H9 (cell line): ENCODE data around the gene SELENOV. TPM values are rescaled to one million over a fixed set of nuclear protein-coding genes. Genes with fewer than 3 reads are reported as not detected.
A peak's percentile ranks its signal among the peaks of the same experiment; 100 is the strongest.

Experiments used
- DNase-seq: peaks from one replicate; pipeline ENCODE4 v3.0.0-alpha.2; 2017
- H2AFZ ChIP-seq: one replicate; pipeline ENCODE4 v1.6.1; 2013; ENCODE audit warnings: mild to moderate bottlenecking, low read length, control low read depth, moderate library complexity
- H2AK5ac ChIP-seq: 2 replicates; pipeline ENCODE4 v1.6.1; 2013; ENCODE audit warnings: low read length, control low read depth, mixed read lengths; ENCODE audit not compliant: insufficient read length
- H2BK120ac ChIP-seq: one replicate; pipeline ENCODE4 v1.6.1; 2013; ENCODE audit warnings: low read depth, mild to moderate bottlenecking, low read length, control low read depth, inconsistent platforms; ENCODE audit not compliant: poor library complexity, severe bottlenecking
- H2BK12ac ChIP-seq: 2 replicates; pipeline ENCODE4 v1.6.1; 2013; ENCODE audit warnings: low read length, control low read depth, mixed read lengths, low read depth; ENCODE audit not compliant: insufficient read length
- H2BK15ac ChIP-seq: 2 replicates; pipeline ENCODE4 v1.6.1; 2013; ENCODE audit warnings: low read depth, low read length, control low read depth
- H2BK20ac ChIP-seq: one replicate; pipeline ENCODE4 v1.6.1; 2013; ENCODE audit warnings: low read depth, mild to moderate bottlenecking, low read length, control low read depth, inconsistent platforms; ENCODE audit not compliant: poor library complexity, severe bottlenecking
- H2BK5ac ChIP-seq: 2 replicates; pipeline ENCODE4 v1.6.1; 2013; ENCODE audit warnings: low read length, control low read depth, mixed read lengths; ENCODE audit not compliant: insufficient read length
- H3K14ac ChIP-seq: 2 replicates; pipeline ENCODE4 v1.6.1; 2013; ENCODE audit warnings: low read length, control low read depth; ENCODE audit not compliant: insufficient read depth
- H3K18ac ChIP-seq: 2 replicates; pipeline ENCODE4 v1.6.1; 2013; ENCODE audit warnings: low read depth, mild to moderate bottlenecking, mixed read lengths, low read length, control low read depth; ENCODE audit not compliant: insufficient read length
- H3K23ac ChIP-seq: 2 replicates; pipeline ENCODE4 v1.6.1; 2013; ENCODE audit warnings: low read length, control low read depth, mixed read lengths, low read depth; ENCODE audit not compliant: insufficient read length
- H3K23me2 ChIP-seq: 2 replicates; pipeline ENCODE4 v1.6.1; 2013; ENCODE audit warnings: low read depth, mild to moderate bottlenecking, mixed read lengths, low read length, control low read depth; ENCODE audit not compliant: insufficient read length, poor library complexity, severe bottlenecking
- H3K27ac ChIP-seq: 2 replicates; pipeline ENCODE4 v1.5.1; 2013; ENCODE audit warnings: low read length, control low read depth, mixed read lengths, low read depth; ENCODE audit not compliant: insufficient read length
- H3K27me3 ChIP-seq: 2 replicates; pipeline ENCODE4 v1.6.1; 2013; ENCODE audit warnings: low read length, control low read depth, inconsistent platforms; ENCODE audit not compliant: insufficient read depth
- H3K4ac ChIP-seq: 2 replicates; pipeline ENCODE4 v1.6.1; 2013; ENCODE audit warnings: low read depth, mild to moderate bottlenecking, control low read depth, inconsistent platforms, low read length, moderate library complexity
- H3K4me1 ChIP-seq: 2 replicates; pipeline ENCODE4 v1.6.1; 2013; ENCODE audit warnings: low read length, control low read depth, inconsistent platforms; ENCODE audit not compliant: insufficient read depth
- H3K4me2 ChIP-seq: 2 replicates; pipeline ENCODE4 v1.6.1; 2013; ENCODE audit warnings: low read length, control low read depth, mixed read lengths; ENCODE audit not compliant: insufficient read length, insufficient read depth
- H3K56ac ChIP-seq: 2 replicates; pipeline ENCODE4 v1.6.1; 2013; ENCODE audit warnings: low read depth, mild to moderate bottlenecking, mixed read lengths, low read length, control low read depth; ENCODE audit not compliant: insufficient read length
- H3K79me1 ChIP-seq: 2 replicates; pipeline ENCODE4 v1.6.1; 2013; ENCODE audit warnings: low read depth, mild to moderate bottlenecking, moderate library complexity, low read length, control low read depth, inconsistent platforms; ENCODE audit not compliant: insufficient read depth, poor library complexity, severe bottlenecking
- H3K79me2 ChIP-seq: 2 replicates; pipeline ENCODE4 v1.6.1; 2013; ENCODE audit warnings: low read length, control low read depth, inconsistent platforms; ENCODE audit not compliant: insufficient read depth
- H3K9ac ChIP-seq: 2 replicates; pipeline ENCODE4 v1.6.1; 2013; ENCODE audit warnings: low read length, control low read depth, mixed read lengths; ENCODE audit not compliant: insufficient read length; ENCODE audit errors: extremely low read depth
- H3K9me3 ChIP-seq: one replicate; pipeline ENCODE4 v1.6.1; 2013; ENCODE audit warnings: low read depth, low read length, inconsistent platforms; ENCODE audit not compliant: control insufficient read depth
- H3T11ph ChIP-seq: one replicate; pipeline ENCODE4 v1.6.1; 2013; ENCODE audit warnings: mild to moderate bottlenecking, low read length, control low read depth, inconsistent platforms
- H4K20me1 ChIP-seq: one replicate; pipeline ENCODE4 v1.6.1; 2013; ENCODE audit not compliant: control insufficient read depth, insufficient read length, insufficient read depth
- H4K5ac ChIP-seq: 2 replicates; pipeline ENCODE4 v1.6.1; 2013; ENCODE audit warnings: low read depth, mild to moderate bottlenecking, mixed read lengths, low read length, control low read depth; ENCODE audit not compliant: insufficient read length
- H4K8ac ChIP-seq: replicated peaks from 2 replicates; pipeline ENCODE4 v1.6.1; 2013; ENCODE audit warnings: low read length, control low read depth, mixed read lengths, low read depth; ENCODE audit not compliant: insufficient read length
- H4K91ac ChIP-seq: 2 replicates; pipeline ENCODE4 v1.6.1; 2013; ENCODE audit warnings: low read depth, mild to moderate bottlenecking, moderate library complexity, mixed read lengths, low read length, control low read depth; ENCODE audit not compliant: insufficient read length
- H3K27ac Mint-ChIP-seq, 3 experiments: 2 replicates in 2 of 3; 3 replicates in 1 of 3; pipeline ENCODE4 v1.8.0; 2020 to 2021; ENCODE audit warnings: mixed read lengths in 3 of 3, mild to moderate bottlenecking in 1 of 3, moderate library complexity in 1 of 3
- H3K27me3 Mint-ChIP-seq: 2 replicates; pipeline ENCODE4 v1.8.0; 2021; ENCODE audit warnings: low read depth, mild to moderate bottlenecking, moderate library complexity, mixed read lengths
- H3K36me3 Mint-ChIP-seq, 3 experiments: 2 replicates in 2 of 3; 3 replicates in 1 of 3; pipeline ENCODE4 v1.8.0; 2020 to 2021; ENCODE audit warnings: low read depth in 3 of 3, mixed read lengths in 3 of 3; ENCODE audit not compliant: insufficient read depth in 1 of 3
- H3K4me1 Mint-ChIP-seq, 2 experiments: 2 replicates each; pipeline ENCODE4 v1.8.0; 2020; ENCODE audit warnings: mixed read lengths in 2 of 2
- H3K4me3 Mint-ChIP-seq, 2 experiments: 2 replicates in 1 of 2; 3 replicates in 1 of 2; pipeline ENCODE4 v1.8.0; 2020 to 2021; ENCODE audit warnings: mild to moderate bottlenecking in 2 of 2, mixed read lengths in 2 of 2, moderate library complexity in 1 of 2
- H3K9me3 Mint-ChIP-seq, 2 experiments: 2 replicates in 1 of 2; 3 replicates in 1 of 2; pipeline ENCODE4 v1.8.0; 2020; ENCODE audit warnings: mild to moderate bottlenecking in 2 of 2, mixed read lengths in 2 of 2, moderate library complexity in 1 of 2
- WGBS: extraction: QIAGEN DNeasy Blood & Tissue Kit; methylation state at CpG from one replicate; pipeline ENCODE4 v1.1.7; 2013; ENCODE audit warnings: missing lambda C conversion rate, low lambda C conversion rate, mixed read lengths; ENCODE audit not compliant: insufficient read length; ENCODE audit errors: extremely low coverage; 5-methylcytosine and 5-hydroxymethylcytosine counted together
- total RNA-seq: library from RNA; stranded (reverse); gene quantifications from 2 replicates; pipeline ENCODE4 v1.2.1, GENCODE V29; 2021
- TF ChIP-seq, protein P1 (sequence below): fragments of 200-600 bp; sonication (generic); conservative IDR thresholded peaks from 3 replicates; pipeline ENCODE4 v1.8.0; 2021; ENCODE audit warnings: antibody characterized with exemption, mild to moderate bottlenecking

The SELENOV gene
- total RNA-seq, 1 experiment from 2014 or later, result 6.9 TPM

DNA sequence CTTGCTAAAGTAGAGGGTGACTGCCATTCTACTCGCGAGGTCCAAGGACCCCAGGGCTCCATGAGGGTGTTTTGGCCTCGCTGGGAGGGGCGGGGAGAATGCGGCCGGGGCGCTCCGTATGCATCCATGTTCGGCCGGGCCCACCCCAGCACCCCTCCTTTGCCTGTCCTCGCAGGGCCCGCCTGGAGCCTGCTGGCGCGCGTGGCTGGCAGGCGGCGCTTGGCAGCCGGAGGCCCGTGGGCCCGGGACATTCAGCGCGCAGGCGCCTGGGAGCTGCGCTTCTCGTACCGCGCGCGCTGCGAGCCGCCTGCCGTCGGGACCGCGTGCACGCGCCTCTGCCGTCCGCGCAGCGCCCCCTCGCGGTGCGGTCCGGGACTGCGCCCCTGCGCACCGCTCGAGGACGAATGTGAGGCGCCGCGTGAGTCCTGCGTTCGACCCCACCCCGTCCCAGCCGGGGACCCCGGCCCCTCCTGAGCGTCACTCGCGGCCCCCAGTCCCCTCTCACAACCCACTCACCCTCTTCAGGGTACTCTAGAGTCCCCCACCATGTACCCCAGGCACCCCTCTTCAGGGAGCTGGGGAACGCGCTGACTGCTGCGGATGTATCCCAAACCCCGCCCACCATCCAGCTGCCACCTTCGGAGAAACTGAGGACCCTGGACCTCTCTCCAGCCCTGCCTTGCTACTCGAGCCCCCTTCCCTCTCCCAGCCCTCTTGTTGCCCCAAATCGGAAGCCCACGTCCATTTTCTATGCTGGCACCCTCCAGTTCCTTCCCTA, 12.1 kb upstream of the SELENOV start:
- Histone ChIP-seq H2BK120ac (no peak overlapping the region), H3K4ac (no peak overlapping the region), H3K23me2 (peaks cover 17% of the 10 kb centered on the region), H4K20me1 (no peaks in the 10 kb centered on the region), H3K27me3 (peaks cover 20% of the 10 kb centered on the region; the same call in 1 of the 2 replicates), H4K5ac (no peak overlapping the region), H4K91ac (no peak overlapping the region), H2BK5ac (no peak overlapping the region), H2BK12ac (no peak overlapping the region), H3K79me1 (no peaks in the 10 kb centered on the region), H2BK15ac (no peak overlapping the region), H3K56ac (no peak overlapping the region), H3K79me2 (no peaks in the 10 kb centered on the region), H4K8ac (no peak overlapping the region), H3K14ac (no peak overlapping the region), H3T11ph (no peak overlapping the region), H2AFZ (no peak overlapping the region), H3K18ac (no peak overlapping the region), H3K9ac (no peak overlapping the region), H2BK20ac (no peak overlapping the region), H2AK5ac (no peak overlapping the region), H3K4me2 (no peak overlapping the region), H3K23ac (no peak overlapping the region), H3K4me1 (no peaks in the 10 kb centered on the region), H3K27ac (no peak overlapping the region), H3K9me3 (no peaks in the 10 kb centered on the region)
- no peak overlapping the region for H3K27ac Mint-ChIP-seq
- peaks cover 14 to 18% of the 10 kb centered on the region in 2 experiments for H3K4me1 Mint-ChIP-seq
- H3K27me3 Mint-ChIP-seq, result peaks cover 96% of the 10 kb centered on the region
- no CpG with 5 or more reads among the region's 69 CpGs for WGBS
- H3K4me3 Mint-ChIP-seq, result peak overlapping the region in 1 of 2 experiments; percentile 55; a peak in 2 of 5 replicates
- peaks cover 0 to 16% (median 3%) of the 10 kb centered on the region in 3 experiments; a peak in 3 of 7 replicates for H3K36me3 Mint-ChIP-seq
- DNase-seq, result peak; percentile 81
- TF ChIP-seq, protein P1, sequence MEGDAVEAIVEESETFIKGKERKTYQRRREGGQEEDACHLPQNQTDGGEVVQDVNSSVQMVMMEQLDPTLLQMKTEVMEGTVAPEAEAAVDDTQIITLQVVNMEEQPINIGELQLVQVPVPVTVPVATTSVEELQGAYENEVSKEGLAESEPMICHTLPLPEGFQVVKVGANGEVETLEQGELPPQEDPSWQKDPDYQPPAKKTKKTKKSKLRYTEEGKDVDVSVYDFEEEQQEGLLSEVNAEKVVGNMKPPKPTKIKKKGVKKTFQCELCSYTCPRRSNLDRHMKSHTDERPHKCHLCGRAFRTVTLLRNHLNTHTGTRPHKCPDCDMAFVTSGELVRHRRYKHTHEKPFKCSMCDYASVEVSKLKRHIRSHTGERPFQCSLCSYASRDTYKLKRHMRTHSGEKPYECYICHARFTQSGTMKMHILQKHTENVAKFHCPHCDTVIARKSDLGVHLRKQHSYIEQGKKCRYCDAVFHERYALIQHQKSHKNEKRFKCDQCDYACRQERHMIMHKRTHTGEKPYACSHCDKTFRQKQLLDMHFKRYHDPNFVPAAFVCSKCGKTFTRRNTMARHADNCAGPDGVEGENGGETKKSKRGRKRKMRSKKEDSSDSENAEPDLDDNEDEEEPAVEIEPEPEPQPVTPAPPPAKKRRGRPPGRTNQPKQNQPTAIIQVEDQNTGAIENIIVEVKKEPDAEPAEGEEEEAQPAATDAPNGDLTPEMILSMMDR, result peak; percentile 95
- peaks cover 11 to 20% of the 10 kb centered on the region in 2 experiments for H3K9me3 Mint-ChIP-seq
